Left lung (tissue), 14 donors: ENCODE results near the gene LTC4S. TPM values are rescaled to one million over a fixed set of nuclear protein-coding genes. Genes with fewer than 3 reads are reported as not detected.
"Not testable (repeated sequence)": the region's sequence is repeated elsewhere in the genome, so short reads cannot be mapped to it uniquely, and the experiment has no call there.

Experiments used
- ATAC-seq: fragments of 200-7000 bp; cut with Tn5 transposase; one replicate; pipeline ENCODE4 v1.9.1; 2020; ENCODE audit warnings: moderate library complexity
- DNase-seq, 4 donors: peaks; one replicate each; pipeline ENCODE4 v3.0.0-alpha.2; 2013 to 2020
- H3K27ac ChIP-seq, 2 donors: fragments of 200-600 bp; sonication (generic) in 1 of 2; one replicate each; pipeline versions ENCODE4 v1.5.0 to v1.8.0; 2020 to 2021
- H3K27me3 ChIP-seq, 2 donors: fragments of 200-600 bp; sonication (generic) in 1 of 2; one replicate each; pipeline versions ENCODE4 v1.5.0 to v1.8.0; 2020 to 2021
- H3K36me3 ChIP-seq, 2 donors: fragments of 200-600 bp; sonication (generic) in 1 of 2; one replicate each; pipeline versions ENCODE4 v1.5.0 to v1.8.0; 2020 to 2021
- H3K4me1 ChIP-seq, 2 donors: fragments of 200-600 bp; one replicate each; pipeline ENCODE4 v1.8.0; 2021
- H3K4me3 ChIP-seq, 2 donors: fragments of 200-600 bp; sonication (generic) in 1 of 2; one replicate each; pipeline versions ENCODE4 v1.5.0 to v1.8.0; 2020 to 2021; ENCODE audit warnings: mild to moderate bottlenecking in 1 of 2
- H3K9me3 ChIP-seq, 2 donors: fragments of 200-600 bp; sonication (generic) in 1 of 2; one replicate each; pipeline versions ENCODE4 v1.5.0 to v1.8.0; 2020 to 2021
- intact Hi-C, 2 donors: fragments of 100-400 bp; cut with DNase I; formaldehyde crosslinking; loops; one replicate each; pipeline versions ENCODE4 v1.11.2 to v1.14.2; 2022
- long read RNA-seq, 12 donors: library from polyadenylated mRNA in 2 of 12; unstranded in 2 of 12; transcript quantifications; one replicate each; pipeline ENCODE4 v2.0.0 and lab custom pipeline, GENCODE V29; 2019 to 2026
- polyA plus RNA-seq, 6 donors: library from polyadenylated mRNA; unstranded; fragments of 120-200 nt; gene quantifications; one replicate each; pipeline ENCODE4 v1.2.1, GENCODE V29; 2013; ENCODE audit not compliant: insufficient read length in 6 of 6
- total RNA-seq, 2 donors: library from RNA; stranded (reverse); fragmentation: NEBNext Ultra II Directional; extraction: Animal tissue kit (Norgen Biotek cat#: 25700); gene quantifications; one replicate each; pipeline ENCODE4 v1.2.1, GENCODE V29; 2021
- TF ChIP-seq, protein P1 (sequence below), 2 donors: fragments of 200-600 bp; sonication (generic) in 1 of 2; IDR thresholded peaks; one replicate each; pipeline versions ENCODE4 v1.5.0 to v1.8.0; 2021; ENCODE audit warnings: antibody characterized with exemption in 2 of 2
- donor health status: DM: no; HTN: yes; CAD: no.
- donor health status: DM: no; HTN: no; CAD: no.

The LTC4S gene, protein sequence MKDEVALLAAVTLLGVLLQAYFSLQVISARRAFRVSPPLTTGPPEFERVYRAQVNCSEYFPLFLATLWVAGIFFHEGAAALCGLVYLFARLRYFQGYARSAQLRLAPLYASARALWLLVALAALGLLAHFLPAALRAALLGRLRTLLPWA
- total RNA-seq (10 to 100 TPM; 16.4 to 19.6 TPM), polyA plus RNA-seq (1 to 10 TPM; 3.0 to 6.9 (median 4.4) TPM)
- long read RNA-seq, donor 1, transcript LTC4S-201 (5 exons, 666 nt): major isoform, 7 of 13 reads
- long read RNA-seq, donor 1, partial matches to known transcripts: 0 of 13 reads
- long read RNA-seq, donor 1, other reads (novel, unspliced or antisense): 0 of 13 reads
- long read RNA-seq, donor 2, partial matches to known transcripts: 0 of 5 reads
- long read RNA-seq, donor 2, other reads (novel, unspliced or antisense): 0 of 5 reads
- long read RNA-seq, donor 3, partial matches to known transcripts: 0 of 2 reads
- long read RNA-seq, donor 3, other reads (novel, unspliced or antisense): 0 of 2 reads
- long read RNA-seq, donor 4, transcript LTC4S-201 (5 exons, 666 nt): major isoform, 21 of 33 reads
- long read RNA-seq, donor 4, partial matches to known transcripts: 1 of 33 reads
- long read RNA-seq, donor 4, other reads (novel, unspliced or antisense): 6 of 33 reads
- long read RNA-seq, donor 5, transcript LTC4S-201 (5 exons, 666 nt): major isoform, 6 of 9 reads
- long read RNA-seq, donor 5, partial matches to known transcripts: 0 of 9 reads
- long read RNA-seq, donor 5, other reads (novel, unspliced or antisense): 0 of 9 reads
- long read RNA-seq, donor 6, partial matches to known transcripts: 0 of 1 reads
- long read RNA-seq, donor 6, other reads (novel, unspliced or antisense): 0 of 1 reads
- long read RNA-seq, donor 7, partial matches to known transcripts: 0 of 5 reads
- long read RNA-seq, donor 7, other reads (novel, unspliced or antisense): 0 of 5 reads
- long read RNA-seq, donor 8, partial matches to known transcripts: 0 of 6 reads
- long read RNA-seq, donor 8, other reads (novel, unspliced or antisense): 0 of 6 reads
- long read RNA-seq, donor 9: 0 reads
- long read RNA-seq, donor 10, transcript LTC4S-203 (4 exons, 909 nt): major isoform, 6 of 15 reads
- long read RNA-seq, donor 10, transcript LTC4S-201 (5 exons, 666 nt): minor isoform, 5 of 15 reads
- long read RNA-seq, donor 10, partial matches to known transcripts: 1 of 15 reads
- long read RNA-seq, donor 10, other reads (novel, unspliced or antisense): 1 of 15 reads
- long read RNA-seq, donor 11, partial matches to known transcripts: 0 of 5 reads
- long read RNA-seq, donor 11, other reads (novel, unspliced or antisense): 0 of 5 reads
- long read RNA-seq, donor 12, partial matches to known transcripts: 0 of 4 reads
- long read RNA-seq, donor 12, other reads (novel, unspliced or antisense): 0 of 4 reads

DNA sequence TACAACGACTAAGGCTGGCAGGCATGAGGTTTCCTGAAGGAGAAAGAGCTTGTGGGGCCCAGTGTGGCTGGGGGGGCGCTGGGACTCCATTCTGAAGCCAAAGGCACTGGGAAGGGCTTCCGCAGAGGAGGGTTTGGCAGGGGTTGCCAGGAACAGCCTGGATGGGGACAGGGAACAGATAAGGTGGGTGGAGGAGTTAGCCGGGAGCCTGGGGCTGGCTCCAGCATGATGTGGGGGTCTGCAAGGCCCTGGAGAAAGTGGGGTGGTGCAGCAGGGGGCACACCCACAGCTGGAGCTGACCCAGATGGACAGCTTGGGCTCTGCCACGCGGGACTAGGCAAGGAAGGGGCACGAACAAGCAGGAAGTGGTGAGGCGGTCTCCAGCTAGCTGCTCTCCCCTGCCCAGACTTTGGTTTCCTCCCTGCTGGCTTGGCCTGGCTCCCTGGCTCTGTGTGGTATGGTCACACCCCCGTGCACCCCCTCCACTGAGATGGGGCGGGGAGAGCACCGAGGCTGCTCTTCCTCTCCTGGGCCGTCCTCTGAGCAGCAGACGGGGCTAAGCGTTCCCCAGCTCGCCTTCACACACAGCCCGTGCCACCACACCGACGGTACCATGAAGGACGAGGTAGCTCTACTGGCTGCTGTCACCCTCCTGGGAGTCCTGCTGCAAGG lies at the start of gene LTC4S:
Gene LTC4S (plus strand): TSS at position 519 of the 672 bp plus-strand sequence. CDS start 95 bp downstream, at position 614.
- peak in 3 of 4 donors; percentile 70 to 87 (median 85) for DNase-seq
- peak; percentile 31 for ATAC-seq
- intact Hi-C loops: no loop called here
- Histone ChIP-seq H3K9me3 (no peaks in the 10 kb centered on the region), H3K4me3 (peak within 1 kb of the TSS; percentile 65 to 66), H3K27me3 (no peaks in the 10 kb centered on the region), H3K4me1 (peaks cover 37 to 59% of the 10 kb centered on the region in 2 donors), H3K36me3 (peaks cover 0 to 18% of the 10 kb centered on the region in 2 donors), H3K27ac (peak within 1 kb of the TSS; percentile 83 to 89)
- TF ChIP-seq, protein P1, sequence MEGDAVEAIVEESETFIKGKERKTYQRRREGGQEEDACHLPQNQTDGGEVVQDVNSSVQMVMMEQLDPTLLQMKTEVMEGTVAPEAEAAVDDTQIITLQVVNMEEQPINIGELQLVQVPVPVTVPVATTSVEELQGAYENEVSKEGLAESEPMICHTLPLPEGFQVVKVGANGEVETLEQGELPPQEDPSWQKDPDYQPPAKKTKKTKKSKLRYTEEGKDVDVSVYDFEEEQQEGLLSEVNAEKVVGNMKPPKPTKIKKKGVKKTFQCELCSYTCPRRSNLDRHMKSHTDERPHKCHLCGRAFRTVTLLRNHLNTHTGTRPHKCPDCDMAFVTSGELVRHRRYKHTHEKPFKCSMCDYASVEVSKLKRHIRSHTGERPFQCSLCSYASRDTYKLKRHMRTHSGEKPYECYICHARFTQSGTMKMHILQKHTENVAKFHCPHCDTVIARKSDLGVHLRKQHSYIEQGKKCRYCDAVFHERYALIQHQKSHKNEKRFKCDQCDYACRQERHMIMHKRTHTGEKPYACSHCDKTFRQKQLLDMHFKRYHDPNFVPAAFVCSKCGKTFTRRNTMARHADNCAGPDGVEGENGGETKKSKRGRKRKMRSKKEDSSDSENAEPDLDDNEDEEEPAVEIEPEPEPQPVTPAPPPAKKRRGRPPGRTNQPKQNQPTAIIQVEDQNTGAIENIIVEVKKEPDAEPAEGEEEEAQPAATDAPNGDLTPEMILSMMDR (IDR thresholded peaks at IDR 0.05): no peak

DNA sequence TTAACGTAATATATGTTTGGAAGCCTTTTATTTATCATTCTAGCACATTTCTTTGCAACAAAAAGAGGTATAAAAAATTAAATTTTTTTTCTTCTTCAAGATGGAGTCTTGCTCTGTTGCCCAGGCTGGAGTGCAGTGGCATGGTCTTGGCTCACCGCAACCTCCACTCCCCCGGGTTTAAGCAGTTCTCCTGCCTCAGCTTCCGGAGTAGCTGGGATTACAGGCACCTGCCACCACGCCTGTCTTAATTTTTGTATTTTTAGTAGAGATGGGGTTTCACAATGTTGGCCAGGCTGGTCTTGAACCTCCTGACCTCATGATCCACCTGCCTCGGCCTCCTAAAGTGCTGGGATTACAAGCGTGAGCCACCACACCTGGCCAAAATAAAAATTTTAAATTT lies 49.7 kb upstream of the LTC4S start:
- peaks cover 0 to 28% of the 10 kb centered on the region in 2 donors for H3K4me1 ChIP-seq
- H3K36me3 ChIP-seq, H3K27me3 ChIP-seq, H3K4me3 ChIP-seq, DNase-seq, intact Hi-C loops, H3K27ac ChIP-seq, ATAC-seq, H3K9me3 ChIP-seq: not testable (repeated sequence)

DNA sequence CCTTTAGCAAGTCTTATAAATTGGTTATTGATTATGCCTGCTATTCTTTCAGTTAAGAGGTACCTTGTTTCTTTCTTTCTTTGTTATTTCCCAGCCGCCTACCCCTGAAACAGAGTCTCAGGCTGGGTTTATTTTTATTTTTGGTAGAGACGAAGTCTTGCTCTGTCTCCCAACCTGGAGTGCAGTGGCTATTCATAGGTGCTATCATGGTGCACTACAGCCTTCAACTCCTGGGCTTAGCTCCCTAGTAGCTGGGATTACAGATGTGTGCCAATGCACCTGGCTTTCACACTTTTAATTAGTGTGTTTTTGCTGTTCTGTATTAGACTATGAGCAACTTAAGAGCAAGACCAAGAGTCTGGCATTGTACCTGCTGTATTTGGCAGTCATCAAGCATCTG lies 46.9 kb upstream of the LTC4S start:
- TF ChIP-seq, protein P1 (IDR thresholded peaks at IDR 0.05): no peak
- ATAC-seq (no peak), DNase-seq (no peak)
- H3K27ac ChIP-seq: no peak overlapping the region
- H3K4me3 ChIP-seq: no peak overlapping the region
- intact Hi-C loops: no loop called here
- no peaks in the 10 kb centered on the region for H3K9me3 ChIP-seq
- peaks cover 0 to 27% of the 10 kb centered on the region in 2 donors for H3K4me1 ChIP-seq
- H3K27me3 ChIP-seq: no peaks in the 10 kb centered on the region
- peaks cover 0 to 13% of the 10 kb centered on the region in 2 donors for H3K36me3 ChIP-seq

DNA sequence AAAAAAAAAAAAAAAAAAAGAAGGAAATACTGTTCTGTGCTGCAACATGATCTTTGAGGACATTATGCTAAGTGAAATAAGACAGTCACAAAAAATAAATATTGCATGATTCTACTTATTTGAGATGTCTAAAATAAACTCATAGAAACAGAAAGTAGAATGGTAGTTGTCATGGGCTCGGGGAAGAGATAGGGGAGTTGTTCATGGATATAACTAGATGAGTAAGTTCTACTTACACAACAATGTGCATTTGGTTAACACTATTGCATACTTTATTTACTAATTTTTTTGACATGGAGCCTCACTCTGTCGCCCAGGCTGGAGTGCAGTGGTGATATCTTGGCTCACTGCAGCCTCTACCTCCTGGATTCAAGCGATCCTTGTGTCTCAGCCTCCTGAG lies 46.0 kb upstream of the LTC4S start:
- Histone ChIP-seq H3K9me3 (no peaks in the 10 kb centered on the region), H3K4me3 (no peak overlapping the region), H3K4me1 (peaks cover 0 to 27% of the 10 kb centered on the region in 2 donors), H3K27ac (no peak overlapping the region), H3K27me3 (no peaks in the 10 kb centered on the region), H3K36me3 (peaks cover 0 to 13% of the 10 kb centered on the region in 2 donors)
- no peak for ATAC-seq
- intact Hi-C loops: no loop called here
- DNase-seq: no peak
- TF ChIP-seq, protein P1 (IDR thresholded peaks at IDR 0.05): no peak
